RWPE1 (cell line): Measurements from ENCODE around the gene RAB36.

Experiments used
- CTCF ChIA-PET: fragments of 350-600 bp; sonication (Branson Sonifier 250); formaldehyde crosslinking; extraction: SDS; loops from one replicate; lab custom pipeline; 2021; lab: Yijun Ruan, JAX
- POLR2A ChIA-PET: fragments of 400-600 bp; formaldehyde crosslinking; extraction: SDS; loops from one replicate; lab custom pipeline; 2020; ENCODE audit warnings: antibody characterized with exemption; ENCODE audit not compliant: low non-redundant PET; lab: Yijun Ruan, JAX
- DNase-seq: peaks from one replicate; pipeline ENCODE4 v3.0.0; 2012; ENCODE audit warnings: low spot score
- H3K27ac ChIP-seq: fragments of 450-650 bp; 2 replicates; pipeline ENCODE4 v1.5.1; 2017
- TF ChIP-seq, protein P1 (sequence below): fragments of 450-650 bp; conservative IDR thresholded peaks from 2 replicates; pipeline ENCODE4 v1.5.1; 2017; ENCODE audit warnings: low read depth, mild to moderate bottlenecking

The RAB36 gene

DNA sequence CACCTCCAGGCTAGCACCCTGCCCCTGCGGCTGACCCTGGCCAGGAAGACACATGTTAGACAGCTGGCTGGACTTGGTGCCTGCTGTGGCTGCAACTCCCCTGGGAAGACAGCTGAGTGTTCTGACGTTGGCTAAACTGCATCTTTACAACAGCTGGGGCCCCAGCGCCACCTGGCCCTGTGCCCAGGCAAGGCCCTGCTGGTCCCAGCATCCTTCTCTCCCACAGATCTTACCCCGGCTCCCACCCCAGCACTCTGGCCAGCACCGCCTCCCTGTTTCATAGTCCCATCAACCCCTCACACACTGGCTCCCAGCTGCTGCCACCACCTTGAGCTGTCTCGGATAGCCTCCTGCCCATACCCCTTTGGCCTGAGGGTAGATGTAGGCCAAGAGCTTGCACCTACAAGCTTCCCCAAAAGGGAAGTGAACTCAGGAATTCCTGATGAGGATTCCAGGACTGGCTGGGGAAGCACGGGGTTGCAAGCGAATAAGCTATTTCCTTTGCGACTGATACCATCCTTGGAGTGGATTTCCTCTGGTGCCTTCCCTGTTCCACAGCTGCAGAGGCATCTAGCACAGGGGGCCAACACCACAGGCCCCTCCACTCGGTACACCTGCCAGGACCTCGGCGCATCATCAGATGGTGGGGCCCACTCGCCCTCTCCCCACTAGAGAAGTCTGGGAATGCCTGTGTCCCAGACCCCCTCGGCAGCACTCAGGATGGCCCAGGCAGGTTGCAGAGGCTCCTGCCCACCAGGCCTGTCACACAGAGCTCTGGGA lies 32.0 kb upstream of the RAB36 start:
- CTCF ChIA-PET: no interaction called here
- TF ChIP-seq, protein P1, sequence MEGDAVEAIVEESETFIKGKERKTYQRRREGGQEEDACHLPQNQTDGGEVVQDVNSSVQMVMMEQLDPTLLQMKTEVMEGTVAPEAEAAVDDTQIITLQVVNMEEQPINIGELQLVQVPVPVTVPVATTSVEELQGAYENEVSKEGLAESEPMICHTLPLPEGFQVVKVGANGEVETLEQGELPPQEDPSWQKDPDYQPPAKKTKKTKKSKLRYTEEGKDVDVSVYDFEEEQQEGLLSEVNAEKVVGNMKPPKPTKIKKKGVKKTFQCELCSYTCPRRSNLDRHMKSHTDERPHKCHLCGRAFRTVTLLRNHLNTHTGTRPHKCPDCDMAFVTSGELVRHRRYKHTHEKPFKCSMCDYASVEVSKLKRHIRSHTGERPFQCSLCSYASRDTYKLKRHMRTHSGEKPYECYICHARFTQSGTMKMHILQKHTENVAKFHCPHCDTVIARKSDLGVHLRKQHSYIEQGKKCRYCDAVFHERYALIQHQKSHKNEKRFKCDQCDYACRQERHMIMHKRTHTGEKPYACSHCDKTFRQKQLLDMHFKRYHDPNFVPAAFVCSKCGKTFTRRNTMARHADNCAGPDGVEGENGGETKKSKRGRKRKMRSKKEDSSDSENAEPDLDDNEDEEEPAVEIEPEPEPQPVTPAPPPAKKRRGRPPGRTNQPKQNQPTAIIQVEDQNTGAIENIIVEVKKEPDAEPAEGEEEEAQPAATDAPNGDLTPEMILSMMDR: no peak

DNA sequence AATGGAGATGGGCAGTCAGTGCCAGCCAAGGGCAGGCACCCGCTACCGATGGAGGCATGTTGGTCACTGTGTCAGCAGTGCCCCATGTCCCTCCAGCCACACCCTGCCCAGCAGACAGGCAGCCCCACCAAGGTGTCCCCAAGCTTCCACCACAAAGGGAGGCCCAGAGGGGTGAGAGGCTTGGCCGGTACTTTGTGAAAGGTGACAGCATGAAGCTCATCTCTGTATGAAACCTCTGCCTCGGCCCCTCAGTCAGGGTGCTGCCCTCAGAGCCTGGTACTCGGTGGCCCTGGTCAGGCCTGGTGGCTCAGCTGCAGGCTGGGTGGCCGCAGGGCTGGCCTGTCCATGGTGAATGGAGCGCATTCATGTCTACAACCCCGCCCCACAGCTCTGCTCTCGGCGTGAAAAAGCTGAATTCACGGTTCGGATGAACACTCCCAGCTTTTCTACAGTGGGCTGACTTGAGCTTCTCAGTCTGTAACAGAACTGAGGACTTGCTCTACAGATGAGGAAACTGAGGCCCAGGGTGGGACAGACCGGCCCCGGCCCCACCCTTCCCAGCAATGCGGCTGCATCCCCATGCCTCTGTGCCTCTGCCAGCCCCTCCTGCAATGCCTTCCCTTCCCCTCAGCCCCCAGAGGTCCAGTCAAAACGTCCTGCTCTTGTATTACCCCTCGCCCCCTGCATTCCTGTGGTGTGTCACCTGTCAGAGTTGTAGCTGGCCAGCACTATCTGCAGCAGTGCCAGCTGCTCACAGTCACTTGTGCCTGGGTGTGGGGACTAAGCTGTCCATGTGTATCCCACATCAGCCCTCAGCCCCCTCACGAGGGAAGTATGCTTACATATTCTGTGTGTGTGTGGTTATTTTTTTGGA lies 31.2 kb upstream of the RAB36 start:
- no peak for DNase-seq
- ChIA-PET POLR2A (interaction anchor here (0.6 kb wide), 1 partner anchor 735 kb away, joined by 3 read pairs; no protein-coding TSS in a partner anchor), CTCF (no interaction called here)
- TF ChIP-seq, protein P1: no peak
- H3K27ac ChIP-seq: no peak overlapping the region

More for the DNA sequence above, 32.0 kb upstream of the RAB36 start:
- DNase-seq: no peak
- H3K27ac ChIP-seq: no peak overlapping the region
- POLR2A ChIA-PET: no interaction called here

DNA sequence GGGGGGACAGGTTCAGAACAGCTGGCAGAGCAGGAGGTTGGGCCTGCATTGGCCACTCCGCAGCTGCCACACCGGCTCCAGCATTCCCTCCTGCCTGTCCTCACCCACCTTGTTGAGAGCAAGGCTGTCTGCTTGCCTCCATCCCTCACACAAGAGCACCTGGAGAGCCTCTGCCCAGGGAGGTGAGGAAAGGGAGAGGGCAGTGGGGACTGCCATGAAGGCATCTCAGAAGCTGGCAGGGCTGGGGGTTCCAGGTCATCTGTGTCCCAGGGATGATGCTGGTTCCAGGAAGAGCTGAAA lies 30.6 kb upstream of the RAB36 start:
- ChIA-PET POLR2A (interaction anchor here (0.6 kb wide), 1 partner anchor 735 kb away, joined by 3 read pairs; no protein-coding TSS in a partner anchor), CTCF (no interaction called here)
- TF ChIP-seq, protein P1: no peak
- no peak overlapping the region for H3K27ac ChIP-seq
- no peak for DNase-seq

DNA sequence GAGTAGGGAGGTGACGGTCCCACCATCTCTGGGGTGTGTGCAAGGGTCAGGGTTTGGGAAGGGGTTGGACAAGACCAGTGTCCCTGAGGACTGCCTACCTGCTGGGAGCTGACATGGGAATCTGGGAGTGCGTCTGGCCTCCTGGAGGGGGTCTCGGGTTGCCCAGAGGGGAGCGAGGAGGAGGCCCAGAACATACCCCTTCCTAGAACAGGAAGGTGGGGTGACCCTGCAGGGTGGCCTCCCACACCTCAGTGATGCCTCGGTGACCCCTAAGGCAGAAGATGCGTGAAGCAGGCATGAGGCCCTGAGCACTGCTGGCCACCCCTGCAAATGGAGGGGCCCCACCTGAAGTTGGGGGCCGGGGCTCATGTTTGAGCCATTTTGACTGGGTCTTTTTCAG lies 29.9 kb upstream of the RAB36 start:
- no peak overlapping the region for H3K27ac ChIP-seq
- CTCF ChIA-PET: no interaction called here
- POLR2A ChIA-PET: no interaction called here

DNA sequence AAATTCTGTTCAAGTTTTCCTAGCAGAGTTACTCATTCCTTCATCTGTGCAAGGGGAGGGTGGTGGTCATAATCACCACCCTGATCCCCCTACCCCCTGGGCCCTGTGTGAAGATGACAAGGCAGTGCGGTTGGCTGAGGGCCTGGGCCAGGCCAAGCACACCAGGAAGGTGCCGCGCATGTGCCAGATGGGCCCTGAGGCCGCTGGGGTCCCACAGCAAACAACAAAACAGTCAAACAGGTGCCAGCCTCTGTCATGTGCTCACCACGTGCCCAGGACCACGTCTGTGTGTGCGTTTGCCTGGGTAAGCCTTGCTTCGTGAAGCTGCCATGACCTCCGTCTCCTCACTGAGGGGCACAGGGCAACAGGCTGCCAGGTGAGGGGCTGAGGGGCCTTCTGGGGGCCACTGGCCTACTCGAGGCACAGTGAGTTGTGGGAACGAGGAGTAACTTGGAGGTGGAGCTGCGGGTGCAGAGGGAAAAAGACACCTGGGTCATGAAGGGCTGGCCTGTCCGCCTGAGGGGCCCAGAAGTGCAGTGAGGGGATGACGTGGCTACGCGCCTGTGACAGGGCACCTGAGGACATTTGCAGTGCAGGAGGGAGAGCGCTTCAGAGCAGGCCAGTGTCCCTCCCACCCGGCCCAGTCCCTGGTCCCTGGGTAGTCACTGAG lies 29.3 kb upstream of the RAB36 start:
- POLR2A ChIA-PET: no interaction called here
- no peak overlapping the region for H3K27ac ChIP-seq
- no peak for DNase-seq
- CTCF ChIA-PET: no interaction called here
- TF ChIP-seq, protein P1: no peak

More for the DNA sequence above, 29.9 kb upstream of the RAB36 start:
- no peak for DNase-seq
- TF ChIP-seq, protein P1: no peak
